ENCODE measurements around the gene C19orf47.

C19orf47 gene

DNA sequence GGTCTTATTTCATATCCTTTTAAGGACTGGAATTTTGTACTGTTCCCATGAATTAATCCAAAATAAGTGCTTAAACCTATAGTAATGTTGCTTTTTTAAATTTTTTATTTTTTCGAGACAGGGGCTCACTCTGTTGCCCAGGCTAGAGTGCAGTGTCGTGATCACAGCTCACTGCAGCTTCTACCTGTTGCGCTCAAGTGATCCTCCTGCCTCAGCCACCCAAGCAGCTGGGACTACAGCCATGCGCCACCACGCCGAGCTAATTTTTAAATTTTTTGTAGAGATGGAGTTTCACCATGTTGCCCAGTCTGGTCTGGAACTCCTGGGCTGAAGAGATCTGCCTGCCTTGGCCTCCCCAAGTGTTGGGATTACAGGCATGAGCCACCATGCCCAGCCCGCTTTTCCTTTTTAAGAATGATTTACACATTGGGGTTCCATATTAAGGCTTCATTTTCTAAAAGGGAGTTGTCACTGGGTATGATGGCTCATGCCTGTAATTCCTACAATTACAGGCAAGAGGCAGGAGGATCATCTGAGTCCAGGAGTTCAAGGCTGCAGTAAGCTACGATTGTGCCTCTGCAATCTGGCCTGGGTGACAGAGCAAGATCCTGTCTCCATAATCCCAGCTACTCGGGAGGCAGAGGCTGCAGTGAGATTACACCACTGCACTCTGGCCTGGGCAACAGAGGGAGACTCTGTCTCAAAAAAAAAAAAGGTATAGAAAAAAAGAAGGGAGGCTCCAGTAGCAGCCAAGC is 34.8 kb downstream of the C19orf47 start:
- DNase-seq: no peak

GRCh38 chr19:40312533-40312932 is 35.7 kb downstream of the C19orf47 start:
- no peak for DNase-seq

DNA sequence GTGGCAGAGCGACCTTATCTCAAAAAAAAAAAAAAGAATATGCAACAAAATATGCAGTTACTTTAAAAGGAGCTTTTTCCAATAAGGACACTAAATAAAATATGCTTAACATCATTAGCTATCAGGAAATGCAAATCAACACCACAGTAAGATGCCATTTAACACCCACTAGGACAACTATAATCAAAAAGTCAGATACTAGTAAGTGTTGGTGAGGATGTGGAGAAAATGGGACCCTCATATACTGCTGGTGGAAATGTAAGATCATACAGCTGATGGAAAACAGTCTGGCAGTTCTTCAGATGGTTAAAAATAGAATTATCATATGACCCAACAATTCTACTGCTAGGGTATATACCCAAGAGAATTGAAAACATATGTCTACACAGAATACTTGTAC is 38.5 kb downstream of the C19orf47 start:
- DNase-seq: no peak

GRCh38 chr19:40305403-40305802 is 42.8 kb downstream of the C19orf47 start:
- peak; percentile 86 for DNase-seq

DNA sequence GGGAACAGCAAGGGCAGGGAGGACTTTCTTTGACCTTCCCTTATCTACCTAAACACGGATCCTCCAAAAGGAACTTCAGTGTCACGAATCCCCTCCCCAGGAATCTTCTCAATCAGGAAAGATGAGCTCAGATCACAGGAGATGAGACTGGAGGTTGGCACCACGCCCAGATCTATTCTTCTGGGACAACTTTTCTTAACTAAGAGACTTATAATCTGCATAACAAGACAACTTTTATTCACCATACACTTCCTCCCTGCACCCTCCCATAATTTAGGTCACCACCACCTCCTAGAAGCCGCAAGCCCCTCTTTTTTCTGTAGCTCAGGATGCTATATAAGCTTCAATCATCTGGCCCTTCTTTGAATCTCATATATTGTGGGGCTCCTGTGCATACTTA is 43.9 kb downstream of the C19orf47 start:
- peak; percentile 24 for DNase-seq

- no peak for DNase-seq
Observed at GRCh38 chr19:40303765-40304164, 44.4 kb downstream of the C19orf47 start.

DNA sequence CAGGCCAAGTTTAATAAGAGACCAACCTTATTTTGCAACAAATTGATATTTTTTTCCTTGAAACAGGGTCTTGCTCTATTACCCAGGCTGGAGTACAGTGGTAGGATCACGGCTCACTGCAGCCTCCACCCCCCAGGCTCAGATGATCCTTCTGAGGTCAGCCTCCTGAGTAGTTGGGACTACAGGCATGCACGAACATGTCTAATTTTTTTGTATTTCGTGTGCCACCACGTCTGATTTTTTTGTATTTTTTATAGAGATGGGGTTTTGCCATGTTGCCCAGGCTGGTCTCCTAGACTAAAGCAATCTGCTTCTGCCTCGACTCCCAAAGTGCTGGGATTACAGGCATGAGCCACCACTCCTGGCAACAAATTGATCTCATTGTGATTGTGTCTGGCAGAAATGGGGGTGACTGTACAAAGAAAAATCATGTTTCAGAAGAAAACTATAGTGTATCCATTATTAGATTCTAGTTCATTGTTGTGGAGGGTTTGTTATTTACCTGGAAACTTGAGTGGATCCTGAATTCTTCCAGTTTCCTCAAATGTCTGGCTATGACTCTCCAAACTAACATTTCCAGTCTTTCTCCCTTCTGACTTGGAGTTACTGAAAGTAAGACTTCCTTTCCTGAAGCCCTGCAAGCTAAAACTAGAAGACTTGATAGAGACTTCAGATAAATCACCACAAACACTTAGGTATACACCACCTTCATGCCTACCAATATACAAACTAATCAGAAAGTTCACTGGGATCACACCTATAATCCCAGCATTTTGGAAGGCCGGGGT is 45.8 kb downstream of the C19orf47 start:
- DNase-seq: no peak

DNA sequence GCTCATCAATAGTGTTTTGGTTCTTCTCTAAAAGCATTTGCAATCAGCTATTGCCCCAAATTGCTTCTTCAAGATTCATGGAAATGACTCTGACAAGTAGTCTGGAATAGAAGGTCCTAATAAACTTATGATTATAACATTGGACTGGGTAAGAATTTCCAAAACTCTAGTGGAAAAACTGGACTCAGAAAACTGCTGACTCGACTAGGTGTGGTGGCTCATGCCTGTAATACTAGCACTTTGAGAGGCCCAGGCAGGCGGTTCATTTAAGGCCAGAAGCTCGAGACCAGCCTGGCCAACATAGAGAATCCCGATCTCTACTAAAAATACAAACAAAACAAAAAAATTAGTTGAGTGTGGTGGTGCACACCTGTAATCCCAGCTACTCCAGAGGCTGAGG is 47.5 kb downstream of the C19orf47 start:
- no peak for DNase-seq

- no peak for DNase-seq
Observed at GRCh38 chr19:40298026-40298425, 50.2 kb downstream of the C19orf47 start.

- no peak for DNase-seq
Observed at GRCh38 chr19:40294560-40294959, 53.6 kb downstream of the C19orf47 start.

DNA sequence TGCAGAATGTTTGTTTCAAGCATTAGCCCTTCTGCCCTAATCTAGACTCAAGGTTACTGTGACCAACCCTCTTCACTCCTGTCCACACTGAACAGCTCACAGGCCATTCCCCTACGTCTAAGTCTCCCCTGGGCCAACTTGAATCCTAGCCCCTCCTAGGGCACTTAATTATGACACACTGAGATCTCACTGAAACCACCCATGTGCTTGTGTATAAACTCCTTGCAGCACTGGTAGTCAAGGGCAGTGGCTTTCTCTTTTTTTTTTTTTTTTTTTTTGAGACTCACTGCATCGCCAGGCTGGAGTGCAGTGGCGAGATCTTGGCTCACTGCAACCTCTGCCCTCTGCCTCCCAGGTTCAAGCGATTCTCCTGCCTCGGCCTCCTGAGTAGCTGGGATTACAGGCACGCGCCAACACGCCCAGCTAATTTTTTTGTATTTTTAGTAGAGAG is 61.2 kb downstream of the C19orf47 start:
- no peak for DNase-seq

DNA sequence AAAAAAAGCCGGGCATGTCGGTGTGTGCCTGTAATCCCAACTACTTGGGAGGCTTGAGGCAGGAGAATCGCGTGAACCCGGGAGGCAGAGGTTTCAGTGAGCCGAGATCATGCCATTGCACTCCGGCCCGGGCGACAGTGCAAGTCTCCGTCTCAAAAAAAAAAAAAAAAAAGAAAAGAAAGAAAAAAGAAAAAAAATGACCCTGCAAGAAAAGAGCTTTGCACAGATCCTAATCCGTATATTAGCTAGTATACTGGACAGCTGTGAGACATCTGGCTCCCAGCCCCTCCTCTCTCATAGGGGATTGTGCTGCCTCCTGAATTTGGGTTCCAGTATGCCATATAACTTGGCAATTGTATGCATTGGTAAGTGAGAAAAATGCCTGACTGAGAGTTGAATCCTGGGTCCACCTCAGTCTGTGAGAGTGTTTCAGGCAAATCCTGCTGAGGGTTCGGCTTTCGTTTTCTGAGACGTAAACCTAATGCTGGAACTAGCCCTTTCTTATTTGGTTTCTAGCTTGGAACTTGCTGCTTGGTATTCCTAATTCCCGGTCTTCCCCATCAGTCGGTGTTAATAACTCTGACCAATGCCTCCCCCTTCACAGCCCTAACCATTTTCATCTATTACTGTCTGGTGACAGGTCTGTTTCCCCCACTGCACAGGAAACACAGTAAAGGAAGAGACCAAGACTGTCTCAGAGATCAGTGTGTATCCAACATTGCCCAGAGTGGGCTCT is 61.8 kb downstream of the C19orf47 start:
- no peak for DNase-seq

DNA sequence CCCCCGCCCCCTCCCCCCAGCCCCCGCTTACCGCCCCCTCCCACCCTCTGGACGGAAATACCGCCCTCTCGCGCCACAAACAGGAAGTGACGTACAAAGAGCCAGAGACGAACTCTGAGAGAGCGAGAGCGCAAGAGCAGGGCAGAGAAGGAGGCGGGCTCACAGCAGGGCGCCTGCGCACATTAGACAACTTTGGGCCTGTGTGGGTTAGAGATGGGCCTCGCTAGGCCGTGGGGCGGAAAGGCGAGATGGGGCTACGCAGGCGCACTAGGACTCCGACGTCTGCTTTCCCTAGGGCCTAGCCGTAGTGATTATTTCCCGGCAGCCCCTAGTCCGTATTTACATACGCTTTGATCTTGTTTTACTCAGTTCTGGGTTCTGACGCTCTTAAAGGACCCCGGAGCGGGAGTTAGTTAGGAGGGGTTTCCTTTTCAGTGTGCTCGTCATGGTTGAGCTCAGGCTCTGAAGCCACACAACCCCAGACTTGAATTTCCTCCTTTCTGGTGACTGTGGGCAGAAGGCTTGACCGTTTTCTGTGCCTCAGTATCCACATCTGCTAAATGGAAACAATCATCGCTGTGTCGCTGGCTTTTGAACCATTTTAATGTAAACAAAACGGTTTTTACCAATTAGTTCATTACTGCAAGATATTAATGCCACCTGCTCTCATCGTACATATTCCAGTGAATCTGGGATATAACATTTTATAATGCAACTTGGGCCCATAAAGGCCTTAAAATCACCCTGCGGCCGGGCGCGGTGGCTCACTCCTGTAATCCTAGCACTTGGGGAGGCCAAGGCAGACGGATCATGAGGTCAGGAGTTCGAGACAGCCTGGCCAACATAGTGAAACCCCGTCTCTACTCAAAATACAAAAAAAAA is 62.6 kb downstream of the C19orf47 start:
- peak; percentile 100 for DNase-seq

GRCh38 chr19:40284501-40285352 is 63.5 kb downstream of the C19orf47 start, which contains the start of gene AKT2:
Gene AKT2, minus strand, starts transcription at chr19:40285345. Its CDS starts 20,078 bp downstream, at chr19:40265267.
- DNase-seq: peak; percentile 57

DNA sequence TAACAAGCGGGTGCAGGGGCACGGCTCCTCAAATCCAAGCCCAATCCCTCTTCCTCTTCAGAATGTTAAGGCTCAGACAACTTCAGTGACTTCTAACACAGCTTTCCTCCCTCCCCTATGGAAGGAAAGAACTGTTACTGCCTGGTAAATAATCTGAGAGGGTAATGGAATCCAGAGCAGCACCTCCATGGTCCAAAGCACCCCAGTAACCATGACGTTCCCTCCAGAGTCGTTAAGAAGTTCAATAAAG is 64.0 kb downstream of the C19orf47 start:
- DNase-seq: no peak

GRCh38 chr19:40283414-40284250 is 64.6 kb downstream of the C19orf47 start:
- no peak for DNase-seq

DNA sequence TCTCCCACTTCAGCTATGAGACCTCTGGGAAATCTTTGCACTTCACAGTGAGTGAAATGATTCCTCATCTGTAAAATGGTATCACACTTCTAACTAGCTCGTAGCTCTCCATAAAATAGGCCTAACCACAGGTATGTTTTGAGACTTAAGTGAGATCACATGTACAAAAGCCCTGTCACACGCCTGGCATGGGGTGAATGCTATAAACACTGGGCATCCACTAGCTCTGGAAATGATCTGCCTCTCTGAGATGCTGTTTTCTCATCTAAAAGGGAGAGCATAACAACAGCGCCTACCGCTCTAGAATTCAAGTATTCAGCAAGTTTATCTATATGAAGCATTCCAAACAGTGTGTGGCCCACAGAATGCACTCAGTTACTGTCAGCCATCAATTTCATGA is 65.3 kb downstream of the C19orf47 start:
- DNase-seq: no peak

- DNase-seq: no peak
Observed at GRCh38 chr19:40282209-40282580, 66.0 kb downstream of the C19orf47 start.

DNA sequence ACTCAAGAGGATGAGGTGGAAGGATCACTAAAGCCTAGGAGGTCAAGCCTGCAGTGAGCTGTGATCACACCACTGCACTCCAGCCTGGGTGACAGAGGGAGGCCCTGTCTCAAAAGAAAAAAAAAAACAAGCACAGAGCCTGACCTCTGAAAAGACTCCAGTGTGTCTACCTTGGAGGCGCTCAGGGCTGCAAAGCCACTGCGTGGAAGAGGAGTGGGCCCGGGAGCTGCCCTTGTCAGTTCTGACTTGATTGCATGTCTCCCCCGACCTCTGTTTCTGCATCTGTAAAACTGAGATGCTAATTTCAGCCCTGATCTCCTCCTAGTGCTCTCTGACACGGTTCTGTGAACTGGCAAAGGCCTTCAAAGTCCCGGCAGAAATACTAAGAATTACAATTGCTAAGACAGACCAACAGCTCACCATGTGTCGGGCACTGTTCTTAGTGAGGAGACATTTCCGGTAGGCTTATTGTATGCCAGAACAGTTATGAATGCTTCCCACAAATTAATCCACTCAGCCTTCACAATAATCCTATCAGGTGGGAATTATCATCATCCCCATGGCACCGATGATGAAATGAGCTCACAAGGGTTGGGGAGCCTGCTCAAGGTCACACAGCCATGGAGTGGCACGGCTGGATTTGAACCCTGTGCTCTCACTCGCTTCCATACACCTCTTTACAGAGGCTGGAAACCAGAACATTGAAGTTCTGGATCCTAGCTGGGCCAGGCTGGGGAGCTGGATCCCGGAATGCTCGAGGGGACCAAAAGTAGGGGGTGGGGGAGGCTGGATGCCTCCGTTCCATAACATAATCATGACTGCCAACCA is 66.6 kb downstream of the C19orf47 start:
- no peak for DNase-seq

Measured in fibroblast of upper back skin (primary cell).